ENCODE measurements around the gene TMEM39B. TPM values are rescaled to one million over a fixed set of nuclear protein-coding genes. Genes with fewer than 3 reads are reported as not detected.

TMEM39B gene
- total and polyA plus RNA-seq, 2 of the 4 experiments (the other 2 are of a cell fraction), result 6.5 to 28.7 TPM

DNA sequence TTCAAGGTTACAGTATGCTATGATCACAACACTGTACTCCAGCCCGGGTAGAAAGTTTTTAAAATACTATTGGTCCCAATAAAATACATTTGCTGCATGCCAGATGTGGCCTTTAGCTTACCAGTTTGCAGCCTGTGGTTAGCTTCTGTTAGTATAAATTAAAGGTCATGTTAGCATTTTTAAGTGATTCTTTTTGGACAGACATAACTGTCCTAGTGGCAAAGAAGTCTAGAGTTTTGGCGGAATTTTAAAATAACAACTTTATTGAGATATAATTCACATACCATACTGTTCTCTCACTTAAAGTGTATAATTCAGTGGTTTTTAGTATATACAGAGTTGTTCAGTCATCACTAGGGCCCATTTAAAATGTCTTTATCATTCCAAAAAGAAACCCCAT is 24.3 kb upstream of the TMEM39B start:
- peak; percentile 83 for ATAC-seq (ENCODE audit: low read depth)
- Histone ChIP-seq H4K8ac (ENCODE audit: low read depth in 2 of 2, low read length in 2 of 2) (no peak overlapping the region), H3K14ac (replicated peaks; ENCODE audit: low read depth, low read length) (no peak overlapping the region), H2BK20ac (ENCODE audit: low read depth, low read length) (no peak overlapping the region), H4K20me1 (ENCODE audit: insufficient read depth, low read length) (peaks cover 56% of the 10 kb centered on the region), H3K36me3 (ENCODE audit: control insufficient read depth, insufficient read depth, low read length) (peaks cover 44% of the 10 kb centered on the region), H2BK120ac (ENCODE audit: low read depth, low read length) (no peak overlapping the region), H3K56ac (ENCODE audit: extremely low read depth, insufficient read depth, low read length) (peak overlapping the region; percentile 19; the same call in 1 of the 2 replicates), H2AFZ (replicated peaks; ENCODE audit: low read length, poor library complexity) (no peak overlapping the region), H4K5ac (ENCODE audit: low read depth, low read length) (no peak overlapping the region), H2AK5ac (ENCODE audit: low read depth, low read length) (0 out of 2 replicates have a peak overlapping the region, but pooled peaks have one; percentile 23), H3K27ac (ENCODE audit: insufficient read depth, low read length) (peak overlapping the region; percentile 73; the same call in 1 of the 2 replicates), H3K9ac (ENCODE audit: low read depth, low read length) (no peak overlapping the region), H2BK5ac (ENCODE audit: low read depth, low read length, poor library complexity, severe bottlenecking) (peak overlapping the region; percentile 76), H4K91ac (ENCODE audit: insufficient read depth, low read depth, low read length) (no peak overlapping the region), H3K9me3 (ENCODE audit: control insufficient read depth, insufficient read depth, low read length) (no peaks in the 10 kb centered on the region), H2AK9ac (replicated peaks; ENCODE audit: low read depth, low read length, poor library complexity) (no peak overlapping the region), H2BK15ac (ENCODE audit: low read depth, low read length) (no peak overlapping the region), H3K4me1 (ENCODE audit: control insufficient read depth, insufficient read depth, low read length) (peaks cover 12% of the 10 kb centered on the region), H3K4me3 (ENCODE audit: insufficient read depth, low read depth, low read length) (no peak overlapping the region), H3K9me1 (ENCODE audit: insufficient read depth, low read length) (peaks cover 11% of the 10 kb centered on the region), H3K18ac (ENCODE audit: low read depth, low read length) (0 out of 2 replicates have a peak overlapping the region, but pooled peaks have one; percentile 9), H3K4ac (ENCODE audit: low read depth, low read length) (no peak overlapping the region), H3K79me1 (ENCODE audit: low read depth in 1 of 2, low read length in 2 of 2) (peaks cover 28 to 61% of the 10 kb centered on the region in 2 experiments), H3K4me2 (ENCODE audit: low read depth, low read length) (peak overlapping the region; percentile 38), H3K27me3 (ENCODE audit: control insufficient read depth, insufficient read depth, low read length) (no peaks in the 10 kb centered on the region), H3K23ac (ENCODE audit: low read depth, low read length) (peak overlapping the region; percentile 48; the same call in 1 of the 2 replicates)
- intact Hi-C loops (cut with micrococcal nuclease), result loop anchor here (1.0 kb wide), 1 partner anchor 14 kb away; no protein-coding TSS in a partner anchor
- in situ Hi-C loops (cut with MboI; ENCODE audit: low sequenced_read_pairs), result no loop called here
- BruUV-seq (replicated peaks), result no TSS peak
- no CpG with 5 or more reads among the region's 2 CpGs for WGBS, 2 experiments (ENCODE audit: extremely low coverage in 2 of 2, insufficient read length in 1 of 2)
- DNase-seq, result peak; percentile 87
- TF ChIP-seq SMC3 (IDR thresholded peaks at IDR 0.05; ENCODE audit: low read depth, low read length), result no peak
- POLR2A ChIA-PET (ENCODE audit: unreplicated experiment), result interaction anchor here (0.7 kb wide), 1 partner anchor 13 kb away, joined by 7 read pairs; no protein-coding TSS in a partner anchor
- CTCF ChIA-PET, result interaction anchor here (1.0 to 1.2 kb wide), 2 partner anchors 15 to 45 kb away, joined by 3 to 6 read pairs; no protein-coding TSS in a partner anchor
- dilution Hi-C loops (cut with HindIII; ENCODE audit: low sequenced_read_pairs, unreplicated experiment), result no loop called here

All from IMR-90 (cell line).